H1 (cell line): ENCODE data around the gene SIPA1L3. TPM values are rescaled to one million over a fixed set of nuclear protein-coding genes. Genes with fewer than 3 reads are reported as not detected.

Experiments used
- CTCF ChIA-PET: fragments of 300-600 bp; sonication (Branson Sonifier 250); formaldehyde crosslinking; loops from one replicate; lab custom pipeline; 2021; ENCODE audit not compliant: partially characterized antibody; lab: Charles Lee
- POLR2A ChIA-PET: fragments of 300-600 bp; sonication (Branson Sonifier 250); formaldehyde crosslinking; loops from one replicate; lab custom pipeline; 2021; ENCODE audit warnings: inconsistent platforms; ENCODE audit not compliant: partially characterized antibody; lab: Charles Lee
- DNase-seq, 2 experiments: peaks; one replicate each; pipeline versions ENCODE4 v3.0.0 to v3.0.0-alpha.2; 2010 to 2022; ENCODE audit warnings: low spot score in 2 of 2, low read depth in 1 of 2, mixed read lengths in 1 of 2
- FAIRE-seq: peaks from 2 replicates; lab custom pipeline; 2011; peaks lifted over from hg19 to GRCh38; lab: Jason Lieb, UNC
- H2AFZ ChIP-seq: 2 replicates; pipeline ENCODE4 v1.8.1; 2012; ENCODE audit warnings: low read length, inconsistent platforms
- H2AK5ac ChIP-seq: 2 replicates; pipeline ENCODE4 v1.6.1; 2013; ENCODE audit warnings: low read depth, low read length
- H2BK120ac ChIP-seq: replicated peaks from 2 replicates; pipeline ENCODE3; 2013; ENCODE audit warnings: low read depth, low read length, inconsistent platforms
- H2BK12ac ChIP-seq: 2 replicates; pipeline ENCODE4 v1.6.1; 2013; ENCODE audit warnings: low read depth, low read length
- H2BK15ac ChIP-seq: 2 replicates; pipeline ENCODE4 v1.6.1; 2013; ENCODE audit warnings: low read length
- H2BK20ac ChIP-seq: 2 replicates; pipeline ENCODE4 v1.6.1; 2013; ENCODE audit warnings: low read length
- H2BK5ac ChIP-seq: 2 replicates; pipeline ENCODE4 v1.6.1; 2013; ENCODE audit warnings: low read depth, low read length
- H3K14ac ChIP-seq: 2 replicates; pipeline ENCODE4 v1.6.1; 2013; ENCODE audit warnings: inconsistent platforms; ENCODE audit not compliant: insufficient read length
- H3K18ac ChIP-seq: 2 replicates; pipeline ENCODE4 v1.6.1; 2013; ENCODE audit warnings: low read length; ENCODE audit errors: extremely low read depth
- H3K23ac ChIP-seq: 2 replicates; pipeline ENCODE4 v1.6.1; 2013; ENCODE audit warnings: inconsistent platforms; ENCODE audit not compliant: insufficient read length
- H3K23me2 ChIP-seq: 2 replicates; pipeline ENCODE4 v1.6.1; 2013; ENCODE audit warnings: low read depth, low read length
- H3K27ac ChIP-seq: 2 replicates; pipeline ENCODE4 v1.6.1; 2011; ENCODE audit warnings: low read depth, low read length, inconsistent platforms
- H3K27me3 ChIP-seq, 4 experiments: replicated peaks in 1 of 4; 1 replicate in 1 of 4; 2 replicates in 3 of 4; pipeline versions ENCODE4 v1.6.1 to v1.8.1; 2011 to 2013; ENCODE audit warnings: low read length in 3 of 4, mild to moderate bottlenecking in 3 of 4, inconsistent platforms in 2 of 4, mixed read lengths in 2 of 4, moderate library complexity in 1 of 4; ENCODE audit not compliant: control insufficient read depth in 3 of 4, insufficient read depth in 3 of 4; ENCODE audit errors: extremely low read depth in 1 of 4
- H3K36me3 ChIP-seq, 4 experiments: 2 replicates each; pipeline versions ENCODE4 v1.6.1 to v1.8.1; 2011 to 2013; ENCODE audit warnings: mild to moderate bottlenecking in 4 of 4, low read length in 3 of 4, moderate library complexity in 2 of 4, control low read depth in 1 of 4, inconsistent platforms in 1 of 4; ENCODE audit not compliant: insufficient read depth in 4 of 4, control insufficient read depth in 2 of 4
- H3K4ac ChIP-seq: replicated peaks from 2 replicates; pipeline ENCODE3; 2013; ENCODE audit warnings: low read length, low read depth, mixed read lengths, inconsistent platforms; ENCODE audit not compliant: insufficient read length
- H3K4me1 ChIP-seq, 4 experiments: replicated peaks in 1 of 4; 1 replicate in 1 of 4; 2 replicates in 3 of 4; pipeline versions ENCODE4 v1.6.1 to v1.8.1; 2011 to 2013; ENCODE audit warnings: low read length in 3 of 4, inconsistent platforms in 2 of 4, mixed read lengths in 1 of 4; ENCODE audit not compliant: insufficient read depth in 4 of 4, control insufficient read depth in 3 of 4
- H3K4me2 ChIP-seq, 2 experiments: 2 replicates each; pipeline versions ENCODE4 v1.6.1 to v1.8.1; 2011 to 2013; ENCODE audit warnings: low read depth in 2 of 2, low read length in 2 of 2, control low read depth in 1 of 2, inconsistent platforms in 1 of 2, mild to moderate bottlenecking in 1 of 2; ENCODE audit not compliant: insufficient read depth in 1 of 2
- H3K4me3 ChIP-seq, 4 experiments: fragments of 200-600, 300-600 bp in 1 of 4; sonication (generic), shearing (Covaris generic), sonication (Bioruptor Twin) in 1 of 4; 2 replicates each; pipeline versions ENCODE4 v1.5.1 to v1.8.1; 2011 to 2016; ENCODE audit warnings: low read length in 4 of 4, low read depth in 3 of 4, control low read depth in 2 of 4, inconsistent platforms in 2 of 4, mild to moderate bottlenecking in 2 of 4, mixed read lengths in 1 of 4, moderate library complexity in 1 of 4; ENCODE audit not compliant: insufficient read depth in 2 of 4; ENCODE audit errors: extremely low read depth in 1 of 4
- H3K56ac ChIP-seq: replicated peaks from 2 replicates; pipeline ENCODE3; 2013; ENCODE audit warnings: low read depth, mild to moderate bottlenecking, mixed read lengths, low read length, inconsistent platforms; ENCODE audit not compliant: insufficient read length
- H3K79me1 ChIP-seq: 2 replicates; pipeline ENCODE4 v1.6.1; 2013; ENCODE audit warnings: low read depth, low read length, control low read depth
- H3K79me2 ChIP-seq, 2 experiments: 2 replicates each; pipeline versions ENCODE4 v1.6.1 to v1.8.1; 2012 to 2013; ENCODE audit warnings: low read length in 2 of 2, mild to moderate bottlenecking in 2 of 2, inconsistent platforms in 1 of 2; ENCODE audit not compliant: insufficient read depth in 2 of 2, control insufficient read depth in 1 of 2
- H3K9ac ChIP-seq, 4 experiments: replicated peaks in 1 of 4; 1 replicate in 1 of 4; 2 replicates in 3 of 4; pipeline versions ENCODE4 v1.6.1 to v1.8.1; 2011 to 2013; ENCODE audit warnings: low read depth in 3 of 4, low read length in 3 of 4, control low read depth in 2 of 4, mild to moderate bottlenecking in 2 of 4, moderate library complexity in 2 of 4, inconsistent platforms in 1 of 4; ENCODE audit errors: extremely low read depth in 1 of 4
- H3K9me3 ChIP-seq, 2 experiments: 2 replicates each; pipeline versions ENCODE4 v1.6.1 to v1.8.1; 2012 to 2013; ENCODE audit warnings: mild to moderate bottlenecking in 2 of 2, moderate library complexity in 2 of 2, control low read depth in 1 of 2, inconsistent platforms in 1 of 2, low read depth in 1 of 2, low read length in 1 of 2, mixed read lengths in 1 of 2; ENCODE audit not compliant: insufficient read depth in 2 of 2
- H4K20me1 ChIP-seq, 2 experiments: replicated peaks in 1 of 2; 2 replicates each; pipeline versions ENCODE3 to v1.8.1; 2011 to 2013; ENCODE audit warnings: inconsistent platforms in 2 of 2, low read length in 2 of 2, mild to moderate bottlenecking in 1 of 2; ENCODE audit not compliant: insufficient read depth in 2 of 2, control insufficient read depth in 1 of 2
- H4K5ac ChIP-seq: 2 replicates; pipeline ENCODE4 v1.6.1; 2013; ENCODE audit warnings: low read length, low read depth, mixed read lengths, inconsistent platforms; ENCODE audit not compliant: insufficient read length
- H4K8ac ChIP-seq: 2 replicates; pipeline ENCODE4 v1.8.0; 2013; ENCODE audit warnings: mild to moderate bottlenecking, moderate library complexity, low read length, inconsistent platforms; ENCODE audit not compliant: insufficient read depth; ENCODE audit errors: extremely low read depth
- H4K91ac ChIP-seq: replicated peaks from 2 replicates; pipeline ENCODE3; 2013; ENCODE audit warnings: low read length, mixed read lengths, inconsistent platforms; ENCODE audit not compliant: insufficient read length
- ATF3 ChIP-seq: IDR thresholded peaks from 2 replicates; pipeline ENCODE4 v1.6.1; 2011; ENCODE audit warnings: low read depth, mild to moderate bottlenecking, low read length; ENCODE audit not compliant: insufficient read depth
- POU5F1 ChIP-seq: IDR thresholded peaks from 2 replicates; pipeline ENCODE4 v1.6.1; 2011; ENCODE audit warnings: low read depth, mild to moderate bottlenecking, low read length, moderate library complexity
- RXRA ChIP-seq: IDR thresholded peaks from 2 replicates; pipeline ENCODE4 v1.6.1; 2011; ENCODE audit warnings: low read depth, mild to moderate bottlenecking, low read length, moderate library complexity; ENCODE audit not compliant: insufficient read depth
- WGBS, 2 experiments: shearing (Covaris generic) in 1 of 2; methylation state at CpG; one replicate each; pipeline versions ENCODE4 v1.1.6 to v1.1.7; 2013 to 2015; ENCODE audit warnings: low lambda C conversion rate in 2 of 2, mixed read lengths in 2 of 2, inconsistent platforms in 1 of 2, low coverage in 1 of 2, missing lambda C conversion rate in 1 of 2; ENCODE audit not compliant: insufficient replicate concordance in 2 of 2, insufficient coverage in 1 of 2, insufficient read length in 1 of 2; ENCODE audit errors: extremely low coverage in 1 of 2, missing lambda C conversion rate in 1 of 2; 5-methylcytosine and 5-hydroxymethylcytosine counted together
- polyA plus RNA-seq, 7 experiments: library from polyadenylated mRNA; depleted of rRNA in 3 of 7; stranded (reverse) in 5 of 7; unstranded in 2 of 7; fragments of >200 nt in 5 of 7; fragments of 200-250 nt in 2 of 7; gene quantifications; 1 replicate in 5 of 7; 2 replicates in 1 of 7; 4 replicates in 1 of 7; pipeline versions ENCODE4 v1.2.1 to v1.2.3, GENCODE V29; 2011 to 2013; ENCODE audit warnings: missing spikeins in 2 of 7, mixed read lengths in 2 of 7
- total RNA-seq: library from RNA; stranded (reverse); fragmentation: NEBNext Ultra II Directional; extraction: Animal tissue kit (Norgen Biotek cat#: 25700); gene quantifications from 2 replicates; pipeline ENCODE4 v1.2.1, GENCODE V29; 2021

SIPA1L3 gene
- total and polyA plus RNA-seq, 2 of the 8 experiments (the other 6 are each of a cell fraction or from before 2014, with no cell fraction given), result 15.0 to 54.9 TPM

GRCh38 chr19:38195237-38195636 lies 288.2 kb downstream of the SIPA1L3 start:
- WGBS, 2 experiments, result 73% methylated on average over 7 of the region's 10 CpGs; no CpG with 5 or more reads in 1 of the 2 experiments
- H3K4me1 ChIP-seq, result no peaks in the 10 kb centered on the region
- no peak overlapping the region for H3K9ac ChIP-seq
- no peak overlapping the region for H3K4ac ChIP-seq
- POLR2A ChIA-PET, result no interaction called here
- no peaks in the 10 kb centered on the region; the same call in 1 of the 2 replicates for H3K23me2 ChIP-seq
- no peak overlapping the region for H4K5ac ChIP-seq
- H3K23ac ChIP-seq, result no peak overlapping the region
- H3K27me3 ChIP-seq, result no peaks in the 10 kb centered on the region
- H3K9me3 ChIP-seq, result no peaks in the 10 kb centered on the region
- H2BK15ac ChIP-seq, result no peak overlapping the region
- H3K4me3 ChIP-seq, result no peak overlapping the region
- H2BK12ac ChIP-seq, result no peak overlapping the region
- H2BK20ac ChIP-seq, result no peak overlapping the region
- H3K27ac ChIP-seq, result no peak overlapping the region
- no peaks in the 10 kb centered on the region for H3K79me2 ChIP-seq
- no peak overlapping the region for H2AFZ ChIP-seq
- H3K79me1 ChIP-seq, result peaks cover 4% of the 10 kb centered on the region; the same call in 1 of the 2 replicates
- H3K4me2 ChIP-seq, result no peak overlapping the region
- no peak for TF ChIP-seq POU5F1
- no peak for TF ChIP-seq ATF3
- TF ChIP-seq RXRA, result no peak
- H3K14ac ChIP-seq, result no peak overlapping the region
- H4K91ac ChIP-seq, result no peak overlapping the region
- DNase-seq, result no peak
- H3K56ac ChIP-seq, result no peak overlapping the region
- H2BK5ac ChIP-seq, result no peak overlapping the region; the same call in 1 of the 2 replicates
- H4K20me1 ChIP-seq, result peaks cover 0 to 4% of the 10 kb centered on the region in 2 experiments
- no peak overlapping the region for H2AK5ac ChIP-seq
- peaks cover 0 to 10% (median 2%) of the 10 kb centered on the region in 4 experiments; a peak in 5 of 8 replicates for H3K36me3 ChIP-seq
- CTCF ChIA-PET, result interaction anchor here (0.6 to 1.0 kb wide), 2 partner anchors 60 to 120 kb away, joined by 3 read pairs; no protein-coding TSS in a partner anchor
- no peak overlapping the region for H4K8ac ChIP-seq
- H2BK120ac ChIP-seq, result no peak overlapping the region
- H3K18ac ChIP-seq, result no peak overlapping the region
- no peak for FAIRE-seq
